Measurements from ENCODE around the gene PHACTR1.
"Not testable (repeated sequence)": the region's sequence is repeated elsewhere in the genome, so short reads cannot be mapped to it uniquely, and the experiment has no call there.

PHACTR1 gene

DNA sequence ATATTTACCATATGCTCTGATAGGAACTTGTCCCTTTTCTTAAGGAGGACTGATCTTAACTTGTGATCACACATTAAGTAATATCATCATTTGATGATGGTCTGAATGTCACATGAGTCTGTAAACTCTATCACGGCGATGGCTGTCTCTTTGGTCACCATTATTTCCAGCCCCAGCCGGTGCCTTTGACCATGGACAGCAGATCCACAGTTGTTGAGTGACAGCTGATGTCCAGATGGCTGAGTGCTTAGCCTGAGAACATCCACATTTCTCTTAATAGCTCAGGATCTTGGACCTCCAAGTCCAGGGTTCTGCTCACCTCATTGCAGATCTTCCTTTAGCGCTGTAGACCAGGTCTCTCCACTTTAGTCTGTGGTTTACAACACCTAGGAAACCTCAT is 440.7 kb downstream of the PHACTR1 start:
- no peaks in the 10 kb centered on the region for H3K27me3 ChIP-seq (ENCODE audit: control insufficient read depth, insufficient read depth, low read length)
- no peaks in the 10 kb centered on the region for H3K9me3 ChIP-seq (ENCODE audit: control insufficient read depth, low read length)
- no peaks in the 10 kb centered on the region for H3K36me3 ChIP-seq (ENCODE audit: control insufficient read depth, insufficient read depth, low read length)
- no peaks in the 10 kb centered on the region for H3K79me2 ChIP-seq
- H3K4me1 ChIP-seq, result no peaks in the 10 kb centered on the region
- H3K27ac ChIP-seq, result no peak overlapping the region
- no peak overlapping the region for H2AFZ ChIP-seq
- no peak overlapping the region for H3K4me3 ChIP-seq (ENCODE audit: low read depth, low read length)
- TF ChIP-seq, protein P1, sequence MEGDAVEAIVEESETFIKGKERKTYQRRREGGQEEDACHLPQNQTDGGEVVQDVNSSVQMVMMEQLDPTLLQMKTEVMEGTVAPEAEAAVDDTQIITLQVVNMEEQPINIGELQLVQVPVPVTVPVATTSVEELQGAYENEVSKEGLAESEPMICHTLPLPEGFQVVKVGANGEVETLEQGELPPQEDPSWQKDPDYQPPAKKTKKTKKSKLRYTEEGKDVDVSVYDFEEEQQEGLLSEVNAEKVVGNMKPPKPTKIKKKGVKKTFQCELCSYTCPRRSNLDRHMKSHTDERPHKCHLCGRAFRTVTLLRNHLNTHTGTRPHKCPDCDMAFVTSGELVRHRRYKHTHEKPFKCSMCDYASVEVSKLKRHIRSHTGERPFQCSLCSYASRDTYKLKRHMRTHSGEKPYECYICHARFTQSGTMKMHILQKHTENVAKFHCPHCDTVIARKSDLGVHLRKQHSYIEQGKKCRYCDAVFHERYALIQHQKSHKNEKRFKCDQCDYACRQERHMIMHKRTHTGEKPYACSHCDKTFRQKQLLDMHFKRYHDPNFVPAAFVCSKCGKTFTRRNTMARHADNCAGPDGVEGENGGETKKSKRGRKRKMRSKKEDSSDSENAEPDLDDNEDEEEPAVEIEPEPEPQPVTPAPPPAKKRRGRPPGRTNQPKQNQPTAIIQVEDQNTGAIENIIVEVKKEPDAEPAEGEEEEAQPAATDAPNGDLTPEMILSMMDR (IDR thresholded peaks at IDR 0.05), result no peak
- H3K4me2 ChIP-seq (ENCODE audit: low read length), result no peak overlapping the region
- no peak overlapping the region for H3K9ac ChIP-seq

DNA sequence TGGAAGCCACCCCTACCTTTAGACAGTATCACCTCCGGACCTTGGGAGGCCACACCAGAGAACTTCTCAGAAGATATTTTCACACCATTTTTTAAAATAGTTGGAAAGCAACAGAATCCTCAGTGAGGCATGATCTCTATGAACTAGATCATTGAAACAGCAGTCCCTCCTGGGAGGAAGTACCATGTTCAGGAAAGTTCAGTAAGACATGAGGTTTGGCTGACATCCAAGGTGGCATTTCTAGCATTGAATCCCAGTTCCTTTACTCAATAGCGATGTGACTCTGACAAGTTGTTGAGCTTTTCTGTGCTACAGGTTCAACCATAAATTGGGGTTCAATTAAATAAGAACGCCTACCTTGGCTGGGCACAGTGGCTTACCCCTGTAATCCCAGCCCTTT is 442.7 kb downstream of the PHACTR1 start:
- no peaks in the 10 kb centered on the region for H3K9me3 ChIP-seq (ENCODE audit: control insufficient read depth, low read length)
- H3K4me2 ChIP-seq (ENCODE audit: low read length), result no peak overlapping the region
- no peak overlapping the region for H3K4me3 ChIP-seq (ENCODE audit: low read depth, low read length)
- H3K27me3 ChIP-seq (ENCODE audit: control insufficient read depth, insufficient read depth, low read length), result no peaks in the 10 kb centered on the region
- H3K79me2 ChIP-seq, result no peaks in the 10 kb centered on the region
- H3K36me3 ChIP-seq (ENCODE audit: control insufficient read depth, insufficient read depth, low read length), result no peaks in the 10 kb centered on the region
- H3K9ac ChIP-seq, result no peak overlapping the region
- TF ChIP-seq, protein P1 (IDR thresholded peaks at IDR 0.05), result no peak
- no peak overlapping the region for H3K27ac ChIP-seq
- no peak overlapping the region for H2AFZ ChIP-seq
- no peaks in the 10 kb centered on the region for H3K4me1 ChIP-seq

DNA sequence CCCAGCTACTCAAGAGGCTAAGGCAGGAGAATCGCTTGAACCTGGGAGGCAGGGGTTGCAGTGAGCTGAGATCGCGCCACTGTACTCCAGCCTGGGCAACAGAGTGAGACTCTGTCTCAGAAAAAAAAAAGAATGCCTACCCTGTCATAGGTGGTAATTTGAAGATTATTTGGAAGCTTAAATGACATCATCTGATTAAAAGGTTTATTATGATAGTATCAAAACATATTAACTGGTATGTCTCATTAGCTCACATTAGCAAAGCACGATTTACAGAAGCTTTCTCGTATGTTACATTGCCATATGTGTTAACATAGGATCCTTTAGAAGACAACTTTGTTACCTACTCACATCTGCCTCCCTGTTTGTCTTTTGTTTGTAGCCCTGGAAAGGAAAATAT is 443.3 kb downstream of the PHACTR1 start:
- not testable (repeated sequence) for H3K4me2 ChIP-seq (ENCODE audit: low read length); H3K4me1 ChIP-seq; H3K79me2 ChIP-seq; H3K36me3 ChIP-seq (ENCODE audit: control insufficient read depth, insufficient read depth, low read length); H3K9me3 ChIP-seq (ENCODE audit: control insufficient read depth, low read length); H3K27me3 ChIP-seq (ENCODE audit: control insufficient read depth, insufficient read depth, low read length); H2AFZ ChIP-seq; H3K9ac ChIP-seq; H3K27ac ChIP-seq; H3K4me3 ChIP-seq (ENCODE audit: low read depth, low read length)

DNA sequence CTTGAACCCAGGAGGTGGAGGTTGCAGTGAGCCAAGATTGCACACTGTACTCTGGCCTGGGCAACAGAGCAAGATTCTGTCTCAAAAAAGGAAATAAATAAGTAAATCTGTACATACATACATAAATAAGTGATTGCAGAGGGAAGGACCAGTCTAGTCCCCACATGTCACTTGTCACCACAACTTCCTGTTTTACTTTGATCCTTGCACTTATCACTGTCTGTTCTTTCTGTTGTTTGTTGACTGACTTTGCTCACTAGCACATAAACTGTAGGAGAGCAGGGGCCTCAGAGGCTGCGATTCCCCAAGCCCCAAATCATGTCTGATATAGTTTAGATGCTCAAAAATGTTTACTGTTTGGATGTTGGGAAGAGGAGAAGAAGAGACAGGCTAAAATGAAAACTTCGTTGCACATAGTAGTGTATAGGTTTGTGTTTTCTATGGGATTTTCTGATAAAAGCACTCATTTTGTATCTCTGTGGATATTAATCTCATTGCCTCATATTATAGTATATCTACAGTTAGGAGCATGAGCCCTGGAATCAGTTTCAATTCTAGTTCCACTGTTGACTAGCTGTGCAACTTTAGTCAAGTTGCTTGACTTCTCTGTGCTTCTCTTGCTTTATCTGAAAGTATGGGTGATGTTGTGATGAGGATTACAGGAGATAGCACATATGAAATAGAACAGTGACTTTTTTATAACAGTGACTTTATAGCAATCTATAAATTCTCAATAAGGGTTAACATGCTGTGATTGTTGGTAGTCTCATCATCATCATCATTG is 446.8 kb downstream of the PHACTR1 start:
- TF ChIP-seq, protein P1 (IDR thresholded peaks at IDR 0.05), result no peak
- Histone ChIP-seq H3K9me3 (ENCODE audit: control insufficient read depth, low read length) (no peaks in the 10 kb centered on the region), H3K9ac (no peak overlapping the region), H3K4me1 (no peaks in the 10 kb centered on the region), H3K27me3 (ENCODE audit: control insufficient read depth, insufficient read depth, low read length) (no peaks in the 10 kb centered on the region), H3K27ac (no peak overlapping the region), H3K36me3 (ENCODE audit: control insufficient read depth, insufficient read depth, low read length) (no peaks in the 10 kb centered on the region), H3K79me2 (no peaks in the 10 kb centered on the region), H3K4me2 (ENCODE audit: low read length) (no peak overlapping the region), H2AFZ (no peak overlapping the region), H3K4me3 (ENCODE audit: low read depth, low read length) (no peak overlapping the region)

DNA sequence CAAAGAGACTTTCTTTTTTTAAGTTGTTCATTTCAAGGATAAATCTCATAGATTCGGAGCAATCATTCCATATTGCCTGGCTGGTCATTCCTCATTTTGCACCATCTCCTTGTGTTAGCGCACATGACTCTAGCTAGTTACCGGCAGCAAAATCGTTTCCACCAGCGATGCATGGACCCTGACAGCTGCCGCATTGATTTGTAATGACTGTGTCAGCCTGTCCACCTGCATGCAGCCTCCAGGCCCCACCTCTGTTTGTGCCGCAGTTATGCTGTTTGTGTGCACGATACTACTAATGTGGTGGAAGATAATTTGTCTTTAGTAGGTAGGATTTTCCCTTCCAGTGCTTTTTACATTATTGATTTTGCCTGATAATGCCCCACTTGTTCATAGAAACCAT is 447.7 kb downstream of the PHACTR1 start:
- Histone ChIP-seq H3K4me1 (no peaks in the 10 kb centered on the region), H3K4me2 (ENCODE audit: low read length) (no peak overlapping the region), H2AFZ (no peak overlapping the region), H3K9ac (no peak overlapping the region), H3K4me3 (ENCODE audit: low read depth, low read length) (no peak overlapping the region), H3K79me2 (no peaks in the 10 kb centered on the region), H3K27me3 (ENCODE audit: control insufficient read depth, insufficient read depth, low read length) (no peaks in the 10 kb centered on the region), H3K27ac (no peak overlapping the region), H3K36me3 (ENCODE audit: control insufficient read depth, insufficient read depth, low read length) (no peaks in the 10 kb centered on the region), H3K9me3 (ENCODE audit: control insufficient read depth, low read length) (no peaks in the 10 kb centered on the region)
- TF ChIP-seq, protein P1 (IDR thresholded peaks at IDR 0.05), result no peak
